GM19238 (cell line): ENCODE measurements around the gene HOXD3.

Source experiments
- DNase-seq: peaks from one replicate; pipeline ENCODE4 v3.0.0; 2011; ENCODE audit warnings: low spot score; ENCODE audit not compliant: insufficient read length

The HOXD3 gene

GRCh38 chr2:176211110-176211509 lies 54.0 kb downstream of the HOXD3 start:
- DNase-seq = no peak

GRCh38 chr2:176212276-176212675 lies 55.2 kb downstream of the HOXD3 start:
- no peak for DNase-seq

GRCh38 chr2:176213406-176213805 lies 56.3 kb downstream of the HOXD3 start:
- no peak for DNase-seq
